WI38 (cell line): ENCODE results near the gene ABTB2.

Experiments used
- H3K4me3 ChIP-seq: 2 replicates; pipeline ENCODE4 v1.5.1; 2011; ENCODE audit warnings: low read depth, mild to moderate bottlenecking, control low read depth, low read length
- TF ChIP-seq, protein P1 (sequence below): IDR thresholded peaks from 2 replicates; pipeline ENCODE4 v1.5.1; 2012; ENCODE audit warnings: low read depth, mild to moderate bottlenecking, control low read depth, low read length

The ABTB2 gene

GRCh38 chr11:34256626-34257025, 101.2 kb downstream of the ABTB2 start:
- TF ChIP-seq, protein P1, sequence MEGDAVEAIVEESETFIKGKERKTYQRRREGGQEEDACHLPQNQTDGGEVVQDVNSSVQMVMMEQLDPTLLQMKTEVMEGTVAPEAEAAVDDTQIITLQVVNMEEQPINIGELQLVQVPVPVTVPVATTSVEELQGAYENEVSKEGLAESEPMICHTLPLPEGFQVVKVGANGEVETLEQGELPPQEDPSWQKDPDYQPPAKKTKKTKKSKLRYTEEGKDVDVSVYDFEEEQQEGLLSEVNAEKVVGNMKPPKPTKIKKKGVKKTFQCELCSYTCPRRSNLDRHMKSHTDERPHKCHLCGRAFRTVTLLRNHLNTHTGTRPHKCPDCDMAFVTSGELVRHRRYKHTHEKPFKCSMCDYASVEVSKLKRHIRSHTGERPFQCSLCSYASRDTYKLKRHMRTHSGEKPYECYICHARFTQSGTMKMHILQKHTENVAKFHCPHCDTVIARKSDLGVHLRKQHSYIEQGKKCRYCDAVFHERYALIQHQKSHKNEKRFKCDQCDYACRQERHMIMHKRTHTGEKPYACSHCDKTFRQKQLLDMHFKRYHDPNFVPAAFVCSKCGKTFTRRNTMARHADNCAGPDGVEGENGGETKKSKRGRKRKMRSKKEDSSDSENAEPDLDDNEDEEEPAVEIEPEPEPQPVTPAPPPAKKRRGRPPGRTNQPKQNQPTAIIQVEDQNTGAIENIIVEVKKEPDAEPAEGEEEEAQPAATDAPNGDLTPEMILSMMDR: no peak
- no peak overlapping the region for H3K4me3 ChIP-seq

DNA sequence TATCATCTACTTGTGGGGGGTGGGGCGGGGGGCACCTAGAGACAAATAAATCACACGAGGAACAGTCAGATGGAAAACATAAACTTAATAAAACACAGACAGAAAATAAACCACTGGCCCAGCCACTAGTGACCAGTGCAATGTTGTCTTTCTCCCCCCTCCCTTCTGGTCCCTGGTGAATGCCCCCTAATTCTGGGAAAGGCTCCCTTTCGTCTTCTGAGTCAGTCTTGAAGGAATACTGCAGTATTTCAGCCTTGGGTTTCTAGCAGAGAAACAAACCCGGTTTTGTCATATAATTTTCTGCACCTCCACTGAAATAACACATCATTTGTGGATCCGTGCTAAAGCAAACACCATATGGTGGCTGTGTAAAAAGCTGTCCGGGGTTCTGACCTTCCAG, 101.7 kb downstream of the ABTB2 start:
- no peak overlapping the region for H3K4me3 ChIP-seq
- TF ChIP-seq, protein P1: no peak

DNA sequence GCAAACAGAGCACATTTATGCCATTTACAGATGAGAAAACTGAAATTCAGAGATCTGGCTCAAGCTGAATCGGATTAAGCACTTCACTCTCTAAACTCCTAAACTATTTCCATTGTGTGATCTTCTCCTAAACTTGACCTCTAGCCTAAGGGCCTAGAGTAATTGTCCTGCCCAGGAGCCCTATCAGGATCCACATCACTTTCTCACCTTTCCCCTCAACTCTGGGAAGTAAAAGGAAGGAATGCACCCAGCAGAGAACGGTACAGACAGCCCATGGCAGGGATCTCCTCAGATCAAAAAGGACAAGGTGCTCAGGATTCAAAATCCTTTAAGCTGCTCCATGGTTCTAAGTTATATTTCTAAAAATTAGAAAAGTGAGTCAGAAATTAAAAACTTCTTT, 102.7 kb downstream of the ABTB2 start:
- no peak overlapping the region for H3K4me3 ChIP-seq
- TF ChIP-seq, protein P1: no peak

DNA sequence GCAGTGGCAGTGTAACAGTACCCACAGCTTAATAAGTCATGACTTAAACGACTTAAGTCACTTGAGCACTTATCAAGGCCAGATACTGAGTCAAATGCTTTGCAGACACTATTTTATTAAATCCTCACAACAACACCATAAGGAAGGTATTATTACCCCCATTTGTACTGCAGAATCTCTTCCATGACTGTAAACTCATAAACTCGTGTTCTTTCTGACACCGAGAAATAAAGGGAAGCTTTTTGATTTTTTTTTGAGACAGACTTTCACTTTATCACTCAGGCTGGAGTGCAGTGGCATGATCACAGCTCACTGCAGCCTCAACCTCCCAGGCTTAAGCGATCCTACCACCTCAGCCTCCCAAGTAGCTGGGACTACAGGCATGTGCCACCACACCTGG, 103.8 kb downstream of the ABTB2 start:
- TF ChIP-seq, protein P1: no peak
- H3K4me3 ChIP-seq: no peak overlapping the region

- TF ChIP-seq, protein P1: no peak
- H3K4me3 ChIP-seq: no peak overlapping the region
Observed at GRCh38 chr11:34252651-34253050, 105.2 kb downstream of the ABTB2 start.

GRCh38 chr11:34252015-34252414, 105.8 kb downstream of the ABTB2 start:
- TF ChIP-seq, protein P1: no peak
- H3K4me3 ChIP-seq: no peak overlapping the region

DNA sequence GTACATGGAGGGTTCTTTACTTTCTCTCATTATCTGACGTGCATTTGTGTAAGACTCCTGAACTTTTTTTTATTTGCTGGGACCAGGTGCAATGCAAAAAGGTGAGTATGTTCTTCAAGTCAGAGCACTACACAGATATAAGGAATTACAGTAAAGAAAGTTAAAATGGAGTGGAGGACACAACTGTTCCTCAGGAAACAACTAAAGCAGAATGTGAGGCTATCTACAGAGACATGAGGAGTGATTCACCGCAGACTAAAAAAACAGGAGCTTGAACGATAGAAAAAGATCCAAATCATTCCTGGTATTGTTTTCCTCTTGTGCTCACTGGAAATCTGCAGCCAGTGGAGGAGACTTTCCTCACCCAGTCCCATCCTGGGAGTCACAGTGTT, 106.2 kb downstream of the ABTB2 start:
- no peak overlapping the region for H3K4me3 ChIP-seq
- TF ChIP-seq, protein P1: no peak
